Activated CD4-positive, alpha-beta memory T cell treated with anti-CD3 and anti-CD28 coated beads, Interleukin-2, amount 10 ng/mL, durations not matched to agents 7 days and 5 days (primary cell): ENCODE data around the gene PLAGL1. TPM values are rescaled to one million over a fixed set of nuclear protein-coding genes. Genes with fewer than 3 reads are reported as not detected.

Experiments used
- CTCF ChIA-PET: fragments of 350-600 bp; sonication (Branson Sonifier 250); formaldehyde crosslinking; loops from one replicate; lab custom pipeline; 2021; ENCODE audit warnings: antibody characterized with exemption, inconsistent platforms; lab: Charles Lee
- POLR2A ChIA-PET: fragments of 350-600 bp; sonication (Branson Sonifier 250); formaldehyde crosslinking; loops from one replicate; lab custom pipeline; 2021; ENCODE audit warnings: antibody characterized with exemption; lab: Charles Lee
- DNase-seq: peaks from one replicate; pipeline ENCODE4 v3.0.0-alpha.2; 2020
- H3K27ac Mint-ChIP-seq: one replicate; pipeline ENCODE4 v1.8.0; 2021; ENCODE audit warnings: mild to moderate bottlenecking, mixed read lengths
- H3K27me3 Mint-ChIP-seq: one replicate; pipeline ENCODE4 v1.8.0; 2021; ENCODE audit warnings: mixed read lengths
- H3K36me3 Mint-ChIP-seq: one replicate; pipeline ENCODE4 v1.8.0; 2021; ENCODE audit warnings: low read depth, mixed read lengths
- H3K4me1 Mint-ChIP-seq: one replicate; pipeline ENCODE4 v1.8.0; 2021; ENCODE audit warnings: mixed read lengths
- H3K4me3 Mint-ChIP-seq: one replicate; pipeline ENCODE4 v1.8.0; 2021; ENCODE audit warnings: mild to moderate bottlenecking, mixed read lengths
- H3K9me3 Mint-ChIP-seq: one replicate; pipeline ENCODE4 v1.8.0; 2021; ENCODE audit warnings: mixed read lengths
- total RNA-seq, 2 experiments: library from RNA; stranded (reverse); gene quantifications; one replicate each; pipeline ENCODE4 v1.2.3, GENCODE V29; 2021

Gene PLAGL1
- total RNA-seq, 2 experiments from 2014 or later: 5.7 to 6.3 TPM

DNA sequence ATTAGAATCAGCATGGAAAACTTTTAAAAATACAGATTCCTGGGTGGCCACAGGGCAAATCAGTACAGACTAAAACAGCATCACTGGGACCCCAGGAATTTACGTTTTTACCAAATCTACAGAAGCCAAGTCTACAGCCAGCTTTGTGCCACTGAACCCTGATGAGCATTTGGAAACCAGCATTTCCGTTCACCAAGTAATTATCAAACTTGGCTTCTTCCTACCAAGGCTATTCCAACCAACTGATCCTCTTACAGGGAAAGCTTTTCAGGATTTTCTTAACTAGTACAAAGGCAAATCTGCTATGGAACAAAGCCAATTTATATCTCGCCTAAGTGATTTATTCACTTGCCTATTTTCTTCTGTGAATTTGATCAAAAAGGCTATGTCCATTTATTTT, 47.0 kb downstream of the PLAGL1 start:
- ChIA-PET POLR2A (no interaction called here), CTCF (interaction anchor here (1.7 kb wide), 1 partner anchor 22 kb away, joined by 5 read pairs; no protein-coding TSS in a partner anchor)
- no peak overlapping the region for H3K27ac Mint-ChIP-seq
- no peaks in the 10 kb centered on the region for H3K36me3 Mint-ChIP-seq
- no peak overlapping the region for H3K4me3 Mint-ChIP-seq
- no peaks in the 10 kb centered on the region for H3K27me3 Mint-ChIP-seq
- H3K9me3 Mint-ChIP-seq: no peaks in the 10 kb centered on the region
- DNase-seq: no peak
- H3K4me1 Mint-ChIP-seq: no peaks in the 10 kb centered on the region

DNA sequence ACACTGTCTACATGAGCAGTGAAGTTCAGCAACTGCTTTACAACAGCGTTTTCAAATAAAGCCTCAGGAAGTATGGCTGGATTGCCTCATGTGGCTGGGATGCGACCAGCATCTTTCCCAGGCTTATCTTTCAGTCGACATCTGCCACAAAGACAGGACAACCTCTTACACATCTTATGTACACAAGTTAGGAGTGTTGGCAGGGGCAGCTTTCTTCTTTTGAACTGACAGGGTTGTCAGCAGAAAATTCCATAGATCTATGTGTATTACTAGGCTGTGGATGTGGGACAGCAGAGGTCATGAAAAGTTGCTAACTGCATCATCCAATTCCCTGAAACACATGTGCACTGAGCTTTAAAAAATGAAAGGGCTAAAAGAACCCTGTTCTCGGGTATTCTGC, 48.1 kb downstream of the PLAGL1 start:
- Mint-ChIP-seq H3K36me3 (no peaks in the 10 kb centered on the region), H3K9me3 (no peaks in the 10 kb centered on the region), H3K4me3 (no peak overlapping the region), H3K27me3 (no peaks in the 10 kb centered on the region), H3K4me1 (no peaks in the 10 kb centered on the region), H3K27ac (no peak overlapping the region)
- ChIA-PET POLR2A (no interaction called here), CTCF (interaction anchor here (1.9 kb wide), 1 partner anchor 20 kb away, joined by 10 read pairs; no protein-coding TSS in a partner anchor)
- DNase-seq: no peak

DNA sequence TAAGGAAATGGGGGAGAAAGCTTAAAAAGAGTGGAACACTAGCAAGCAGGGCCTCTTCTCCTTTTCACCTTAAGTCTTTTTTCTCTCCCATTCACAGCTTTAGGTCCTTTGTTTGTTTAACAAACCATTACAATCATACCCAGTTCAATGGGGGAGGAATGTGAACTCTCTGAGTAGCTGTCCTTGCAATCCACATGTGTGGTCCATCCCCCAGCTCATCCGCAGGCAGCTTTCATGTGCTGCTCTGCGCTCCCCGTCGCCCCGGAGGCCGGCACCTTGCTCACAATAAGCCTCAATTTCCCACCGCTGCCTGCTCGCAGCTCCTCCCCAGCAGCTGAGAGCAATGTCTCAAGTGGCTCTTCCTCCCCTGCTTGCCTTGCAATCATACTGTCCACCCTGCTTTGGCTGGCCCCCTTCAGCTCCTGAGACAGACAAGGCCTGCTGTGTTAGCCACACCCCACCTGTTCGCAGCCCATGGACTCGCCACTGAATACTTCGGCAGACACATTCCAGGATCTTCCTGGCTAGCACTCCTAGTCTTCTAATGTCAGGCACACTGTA, 49.1 kb downstream of the PLAGL1 start:
- Mint-ChIP-seq H3K9me3 (no peaks in the 10 kb centered on the region), H3K4me3 (no peak overlapping the region), H3K27ac (no peak overlapping the region), H3K27me3 (no peaks in the 10 kb centered on the region), H3K4me1 (no peaks in the 10 kb centered on the region), H3K36me3 (no peaks in the 10 kb centered on the region)
- ChIA-PET POLR2A (no interaction called here), CTCF (interaction anchor here (0.7 to 1.9 kb wide), 2 partner anchors 18 to 19 kb away, joined by 3 to 10 read pairs; no protein-coding TSS in a partner anchor)
- DNase-seq: no peak

DNA sequence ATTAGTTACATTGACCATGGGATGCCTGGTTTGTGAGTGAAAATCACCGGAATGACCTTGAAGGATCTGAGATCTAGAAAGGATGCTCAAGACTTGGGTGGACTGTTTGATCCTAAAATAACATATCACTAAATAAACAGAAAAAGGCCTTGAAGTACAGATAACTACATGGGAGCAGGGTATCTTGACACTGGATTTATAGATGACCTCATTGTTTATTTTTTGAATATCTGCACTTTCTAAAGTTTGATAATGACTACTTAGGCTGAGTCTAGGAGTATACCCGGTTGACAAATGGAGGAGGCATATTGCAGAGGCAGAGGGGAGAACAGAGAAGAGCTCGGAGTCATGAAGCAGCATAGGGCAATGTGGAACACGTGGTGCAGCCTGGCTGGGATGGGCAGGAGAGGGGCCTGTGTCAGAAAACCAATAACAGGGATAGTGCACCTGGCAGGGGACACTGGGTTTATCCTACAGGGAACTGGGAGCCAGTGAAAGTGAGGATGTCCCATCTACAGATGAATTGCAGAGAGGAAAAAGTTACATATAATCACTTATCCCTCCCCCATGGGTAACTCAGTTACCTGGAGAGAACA, 50.3 kb downstream of the PLAGL1 start:
- Mint-ChIP-seq H3K4me1 (no peaks in the 10 kb centered on the region), H3K36me3 (no peaks in the 10 kb centered on the region), H3K27me3 (no peaks in the 10 kb centered on the region), H3K4me3 (no peak overlapping the region), H3K9me3 (no peaks in the 10 kb centered on the region), H3K27ac (no peak overlapping the region)
- no peak for DNase-seq
- ChIA-PET POLR2A (no interaction called here), CTCF (interaction anchor here (1.9 kb wide), 1 partner anchor 18 kb away, joined by 10 read pairs; no protein-coding TSS in a partner anchor)

DNA sequence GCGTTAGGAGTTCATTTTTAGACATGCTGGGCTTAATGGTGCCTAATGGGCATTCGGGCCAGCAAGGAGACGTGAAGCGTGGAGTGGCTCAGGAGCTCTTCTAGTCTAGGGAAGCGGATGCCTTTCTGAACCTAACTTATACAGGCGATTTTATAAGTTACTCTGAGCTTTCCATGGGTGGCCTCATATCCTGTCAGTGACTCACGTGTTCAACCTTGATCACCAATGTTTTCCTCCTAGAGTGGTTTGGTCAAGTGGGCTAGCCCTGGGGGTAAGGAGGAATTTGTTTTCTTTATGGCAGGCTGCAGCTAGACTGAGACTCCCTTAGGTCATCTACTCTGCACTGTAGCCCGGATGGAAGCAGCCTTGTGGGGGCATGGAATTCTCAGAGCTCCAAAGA, 52.1 kb downstream of the PLAGL1 start:
- no peaks in the 10 kb centered on the region for H3K27me3 Mint-ChIP-seq
- H3K4me1 Mint-ChIP-seq: no peaks in the 10 kb centered on the region
- H3K27ac Mint-ChIP-seq: no peak overlapping the region
- ChIA-PET CTCF (interaction anchor here (0.9 kb wide), 1 partner anchor 16 kb away, joined by 3 read pairs; no protein-coding TSS in a partner anchor), POLR2A (no interaction called here)
- no peak overlapping the region for H3K4me3 Mint-ChIP-seq
- no peak for DNase-seq
- no peaks in the 10 kb centered on the region for H3K9me3 Mint-ChIP-seq
- no peaks in the 10 kb centered on the region for H3K36me3 Mint-ChIP-seq

DNA sequence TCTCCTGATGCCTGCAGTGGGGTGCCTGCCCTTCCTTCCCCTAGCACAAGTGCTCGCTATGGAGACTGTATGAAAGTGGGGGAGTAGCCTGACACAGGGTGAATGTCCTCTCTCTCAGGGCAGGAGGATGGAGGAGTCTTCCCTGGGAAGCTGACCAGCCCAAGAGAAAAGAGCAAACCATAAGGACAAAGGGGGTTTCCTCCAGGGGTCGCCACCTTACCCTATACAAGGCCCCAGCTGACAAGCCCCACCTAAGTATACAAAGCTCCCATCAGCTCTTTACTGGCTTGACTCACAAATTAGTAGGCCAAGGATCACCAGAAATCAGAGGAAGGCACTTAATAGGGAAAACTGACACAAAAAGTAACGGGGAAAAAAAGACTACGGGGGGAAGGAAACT, 54.1 kb downstream of the PLAGL1 start:
- H3K27me3 Mint-ChIP-seq: no peaks in the 10 kb centered on the region
- no peaks in the 10 kb centered on the region for H3K36me3 Mint-ChIP-seq
- H3K4me3 Mint-ChIP-seq: no peak overlapping the region
- ChIA-PET CTCF (interaction anchor here (0.6 to 1.8 kb wide), 2 partner anchors 14 to 1489 kb away, joined by 3 to 6 read pairs; no protein-coding TSS in a partner anchor), POLR2A (interaction anchor here (1.3 kb wide), 1 partner anchor 9 kb away, joined by 4 read pairs; no protein-coding TSS in a partner anchor)
- H3K27ac Mint-ChIP-seq: no peak overlapping the region
- no peak for DNase-seq
- H3K4me1 Mint-ChIP-seq: no peaks in the 10 kb centered on the region
- no peaks in the 10 kb centered on the region for H3K9me3 Mint-ChIP-seq

DNA sequence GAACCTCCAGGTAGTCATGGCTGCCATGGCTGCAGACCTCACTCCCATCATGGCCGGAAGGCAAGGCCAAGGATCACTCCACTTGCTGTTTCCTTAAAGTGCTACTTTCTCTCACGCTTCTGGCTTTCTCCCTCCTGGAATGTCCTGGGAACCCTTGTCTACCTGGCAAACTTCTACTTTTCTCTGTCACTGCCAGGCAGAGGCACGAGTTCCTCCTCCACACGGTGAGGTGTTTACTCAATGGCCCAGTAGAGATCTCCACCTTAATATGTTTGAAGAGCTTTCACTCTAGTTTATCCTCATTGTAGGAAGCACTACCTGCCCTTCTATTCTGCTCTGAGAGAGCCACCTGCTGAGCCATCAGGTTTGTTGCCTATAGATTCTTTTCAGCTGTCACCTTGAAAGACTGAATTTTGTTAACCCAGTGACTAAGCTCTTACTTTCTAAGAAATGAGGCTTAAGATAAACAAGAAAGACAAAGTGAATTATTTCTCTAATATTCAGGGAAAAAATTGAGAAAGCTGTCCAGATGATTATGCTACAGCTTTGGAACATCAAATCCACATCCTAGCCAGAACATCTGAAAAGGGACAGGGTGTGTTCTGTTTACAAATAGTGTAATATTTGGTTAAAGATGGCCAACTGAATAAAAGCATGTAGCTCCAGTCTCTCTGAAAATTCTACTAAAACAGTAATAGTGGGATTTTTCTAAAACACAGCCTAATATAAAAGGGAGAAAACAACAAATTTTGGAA, 54.9 kb downstream of the PLAGL1 start:
- CTCF ChIA-PET: interaction anchor here (0.6 to 1.8 kb wide), 3 partner anchors 12 to 1488 kb away, joined by 3 to 6 read pairs (median 3); no protein-coding TSS in a partner anchor
- H3K27ac Mint-ChIP-seq: no peak overlapping the region
- no peaks in the 10 kb centered on the region for H3K36me3 Mint-ChIP-seq
- H3K4me1 Mint-ChIP-seq: no peaks in the 10 kb centered on the region
- H3K9me3 Mint-ChIP-seq: no peaks in the 10 kb centered on the region
- POLR2A ChIA-PET: interaction anchor here (1.3 kb wide), 1 partner anchor 10 kb away, joined by 4 read pairs; no protein-coding TSS in a partner anchor
- no peak overlapping the region for H3K4me3 Mint-ChIP-seq
- no peaks in the 10 kb centered on the region for H3K27me3 Mint-ChIP-seq
- no peak for DNase-seq

DNA sequence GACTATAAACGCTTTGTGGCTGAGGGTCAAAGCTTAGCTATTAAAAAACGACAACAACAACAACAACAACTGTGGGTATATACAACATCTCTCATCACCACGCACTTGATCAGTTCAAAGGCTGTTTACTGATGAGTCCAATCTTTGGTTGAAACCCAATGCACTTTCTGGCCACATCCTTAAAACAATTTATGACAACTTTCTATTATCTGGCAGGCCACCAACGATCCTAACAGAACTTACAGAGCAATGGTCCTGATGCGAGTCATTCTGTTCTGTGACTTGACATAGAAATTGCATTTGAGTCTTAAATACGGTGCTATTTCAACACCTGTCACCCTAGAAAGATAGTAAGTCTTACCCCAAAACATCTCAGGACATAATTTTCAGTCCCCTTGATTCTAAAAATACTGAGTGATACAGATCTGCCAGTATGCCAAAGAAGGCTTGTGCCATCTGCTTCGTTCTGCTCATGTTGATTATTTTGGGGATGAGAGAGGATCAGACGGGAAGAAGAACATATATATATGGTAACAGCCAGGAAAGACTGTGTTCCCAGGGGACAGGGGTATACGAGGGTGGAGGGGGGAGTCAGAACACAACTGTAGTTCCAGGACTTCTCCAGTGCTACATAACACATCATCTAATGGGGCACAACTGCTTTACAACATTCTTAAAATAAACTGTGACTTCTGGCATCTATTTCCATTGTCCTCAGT, 55.8 kb downstream of the PLAGL1 start:
- no peaks in the 10 kb centered on the region for H3K27me3 Mint-ChIP-seq
- no peaks in the 10 kb centered on the region for H3K4me1 Mint-ChIP-seq
- ChIA-PET CTCF (interaction anchor here (1.1 to 2.5 kb wide), 3 partner anchors 11 to 12 kb away, joined by 3 to 13 read pairs (median 6); no protein-coding TSS in a partner anchor), POLR2A (no interaction called here)
- no peak for DNase-seq
- no peaks in the 10 kb centered on the region for H3K36me3 Mint-ChIP-seq
- H3K27ac Mint-ChIP-seq: no peak overlapping the region
- H3K9me3 Mint-ChIP-seq: no peaks in the 10 kb centered on the region
- H3K4me3 Mint-ChIP-seq: no peak overlapping the region

DNA sequence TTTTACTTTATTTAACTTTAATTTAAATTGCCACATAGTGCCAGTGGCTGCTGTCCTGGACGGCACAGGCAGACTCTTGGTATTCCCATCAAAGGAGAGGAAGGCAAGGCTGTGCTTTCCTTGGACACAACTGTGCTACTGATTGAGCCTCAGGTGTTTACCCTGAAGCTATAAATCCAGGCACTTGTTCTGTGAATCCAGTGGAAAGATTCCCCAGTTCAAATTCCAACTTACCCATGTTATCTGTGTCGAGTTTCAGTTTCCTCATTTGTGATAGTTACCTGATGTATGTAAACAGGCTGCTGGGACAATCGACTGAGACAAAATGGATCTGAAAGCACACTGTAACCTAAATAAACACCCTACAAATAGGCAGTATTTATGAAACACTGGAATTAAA, 57.2 kb downstream of the PLAGL1 start:
- Mint-ChIP-seq H3K9me3 (no peaks in the 10 kb centered on the region), H3K27ac (no peak overlapping the region), H3K36me3 (no peaks in the 10 kb centered on the region), H3K27me3 (no peaks in the 10 kb centered on the region), H3K4me1 (no peaks in the 10 kb centered on the region), H3K4me3 (no peak overlapping the region)
- ChIA-PET POLR2A (no interaction called here), CTCF (interaction anchor here (0.6 to 2.5 kb wide), 3 partner anchors 11 to 1532 kb away, joined by 3 to 13 read pairs (median 3); no protein-coding TSS in a partner anchor)
- DNase-seq: no peak

DNA sequence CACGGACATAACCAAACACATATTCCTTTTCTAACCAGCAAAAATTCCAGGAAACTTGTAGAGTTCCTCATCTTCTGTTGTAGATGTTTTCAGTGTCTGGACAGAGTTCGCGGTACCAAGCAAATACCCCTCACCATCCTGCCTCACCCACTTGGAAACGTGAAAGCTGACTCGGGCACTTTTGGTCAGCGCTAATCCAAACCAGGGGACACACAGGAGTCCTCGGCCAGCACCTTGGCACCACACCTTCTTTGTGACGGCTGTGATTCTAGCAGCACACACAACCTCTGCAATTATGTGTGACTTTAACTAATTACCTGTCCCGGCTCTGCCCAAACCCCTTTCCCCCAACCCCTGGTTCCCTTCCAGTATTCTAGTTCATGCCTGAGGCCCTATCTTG, 58.1 kb downstream of the PLAGL1 start:
- Mint-ChIP-seq H3K36me3 (no peaks in the 10 kb centered on the region), H3K4me1 (no peaks in the 10 kb centered on the region), H3K4me3 (no peak overlapping the region), H3K9me3 (no peaks in the 10 kb centered on the region), H3K27ac (no peak overlapping the region), H3K27me3 (no peaks in the 10 kb centered on the region)
- CTCF ChIA-PET: interaction anchor here (2.5 kb wide), 1 partner anchor 10 kb away, joined by 13 read pairs; no protein-coding TSS in a partner anchor
- POLR2A ChIA-PET: no interaction called here
- no peak for DNase-seq

DNA sequence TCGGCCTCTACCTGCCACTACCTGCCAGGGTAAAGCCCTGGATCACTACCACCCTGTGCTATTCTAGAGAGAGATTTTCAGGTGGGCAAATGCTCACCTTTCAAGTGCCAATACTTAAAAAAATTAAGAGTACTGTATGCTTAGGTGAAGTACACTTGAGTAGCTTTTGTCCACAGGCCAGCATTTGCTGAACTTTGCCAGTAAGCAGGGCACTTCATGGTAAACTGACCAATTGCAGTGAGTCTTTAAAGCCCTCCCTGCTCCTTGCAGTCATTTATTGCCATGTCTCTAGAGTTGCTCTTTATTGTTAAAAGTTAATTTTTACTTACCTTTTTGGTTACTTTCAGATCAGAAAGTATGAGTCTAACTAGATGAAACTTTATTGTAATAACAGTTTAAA, 58.5 kb downstream of the PLAGL1 start:
- ChIA-PET CTCF (interaction anchor here (2.5 kb wide), 1 partner anchor 9 kb away, joined by 13 read pairs; no protein-coding TSS in a partner anchor), POLR2A (no interaction called here)
- no peaks in the 10 kb centered on the region for H3K27me3 Mint-ChIP-seq
- no peaks in the 10 kb centered on the region for H3K36me3 Mint-ChIP-seq
- H3K4me3 Mint-ChIP-seq: no peak overlapping the region
- DNase-seq: no peak
- no peaks in the 10 kb centered on the region for H3K4me1 Mint-ChIP-seq
- H3K9me3 Mint-ChIP-seq: no peaks in the 10 kb centered on the region
- no peak overlapping the region for H3K27ac Mint-ChIP-seq

DNA sequence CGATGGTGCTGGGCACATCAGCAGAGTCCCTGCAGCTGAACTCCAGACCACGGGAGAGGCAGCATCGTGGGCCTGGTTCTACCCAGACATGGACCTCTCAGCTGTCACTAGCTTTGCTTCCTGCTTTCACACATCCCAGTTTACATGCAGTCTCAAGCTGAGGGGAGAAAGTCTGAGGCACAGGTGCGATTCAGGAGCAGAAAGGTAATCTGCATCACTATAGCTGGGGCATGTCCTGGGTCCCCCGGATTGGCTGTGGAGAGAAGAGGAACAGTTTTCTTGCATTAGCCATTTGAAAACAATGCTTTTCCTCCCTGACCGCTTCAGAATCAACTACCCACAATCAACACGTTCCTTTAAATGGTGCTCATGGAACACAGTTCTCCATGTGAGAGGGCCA, 59.9 kb downstream of the PLAGL1 start:
- ChIA-PET POLR2A (no interaction called here), CTCF (no interaction called here)
- Mint-ChIP-seq H3K4me3 (no peak overlapping the region), H3K27me3 (no peaks in the 10 kb centered on the region), H3K36me3 (no peaks in the 10 kb centered on the region), H3K27ac (no peak overlapping the region), H3K9me3 (no peaks in the 10 kb centered on the region), H3K4me1 (no peaks in the 10 kb centered on the region)
- DNase-seq: no peak
